Effector memory CD4-positive, alpha-beta T cell (primary cell): Measurements from ENCODE around the gene KRTAP23-1.

Experiments
- DNase-seq, 3 donors: peaks; one replicate each; pipeline ENCODE4 v3.0.0-alpha.2; 2020
- H3K27ac ChIP-seq: 2 replicates; pipeline ENCODE4 v1.7.0; 2013; ENCODE audit warnings: mild to moderate bottlenecking, low read length, moderate library complexity; ENCODE audit not compliant: insufficient read depth, poor library complexity, severe bottlenecking
- H3K27me3 ChIP-seq: replicated peaks from 2 replicates; pipeline ENCODE4 v1.7.0; 2013; ENCODE audit warnings: mild to moderate bottlenecking, low read length; ENCODE audit not compliant: insufficient read depth, control insufficient read depth, poor library complexity, severe bottlenecking
- H3K36me3 ChIP-seq: 2 replicates; pipeline ENCODE4 v1.7.0; 2013; ENCODE audit warnings: mild to moderate bottlenecking, low read length, moderate library complexity; ENCODE audit not compliant: control insufficient read depth, insufficient read depth
- H3K4me1 ChIP-seq: 2 replicates; pipeline ENCODE4 v1.7.0; 2013; ENCODE audit warnings: low read length, mild to moderate bottlenecking; ENCODE audit not compliant: control insufficient read depth, insufficient read depth, poor library complexity, severe bottlenecking
- H3K4me3 ChIP-seq: 2 replicates; pipeline ENCODE4 v1.7.0; 2013; ENCODE audit warnings: low read length, low read depth, mild to moderate bottlenecking; ENCODE audit not compliant: insufficient read depth, poor library complexity, severe bottlenecking
- H3K9me3 ChIP-seq: 2 replicates; pipeline ENCODE4 v1.7.0; 2013; ENCODE audit warnings: mild to moderate bottlenecking, low read length, moderate library complexity; ENCODE audit not compliant: control insufficient read depth
- total RNA-seq, 3 donors: gene quantifications; one replicate each; lab custom pipeline; 2026; lab: John Stamatoyannopoulos, UW

KRTAP23-1 gene
- total RNA-seq: 0 reads per million in 3 donors

GRCh38 chr21:30348506-30348905 is at the start of gene KRTAP23-1:
TSS of gene KRTAP23-1 (minus strand) at chr21:30348606. CDS start at chr21:30348606, 0 bp downstream.
- Histone ChIP-seq H3K4me1 (no peaks in the 10 kb centered on the region), H3K27me3 (no peaks in the 10 kb centered on the region), H3K27ac (no peak within 1 kb of the TSS), H3K36me3 (no peaks in the 10 kb centered on the region), H3K4me3 (no peak within 1 kb of the TSS), H3K9me3 (no peaks in the 10 kb centered on the region)
- no peak for DNase-seq

GRCh38 chr21:30395731-30396130 is 47.3 kb upstream of the KRTAP23-1 start, which contains the start of gene KRTAP13-1:
TSS of gene KRTAP13-1 (plus strand) at chr21:30396031. CDS start at chr21:30396087, 56 bp downstream.
- Histone ChIP-seq H3K27ac (no peak within 1 kb of the TSS), H3K4me3 (no peak within 1 kb of the TSS), H3K9me3 (no peaks in the 10 kb centered on the region), H3K4me1 (no peaks in the 10 kb centered on the region), H3K36me3 (no peaks in the 10 kb centered on the region), H3K27me3 (no peaks in the 10 kb centered on the region)
- no peak for DNase-seq

GRCh38 chr21:30391492-30392025 is 43.2 kb upstream of the KRTAP23-1 start:
- DNase-seq: no peak
- Histone ChIP-seq H3K27me3 (no peaks in the 10 kb centered on the region), H3K4me3 (no peak overlapping the region), H3K36me3 (no peaks in the 10 kb centered on the region), H3K9me3 (no peaks in the 10 kb centered on the region), H3K4me1 (no peaks in the 10 kb centered on the region), H3K27ac (no peak overlapping the region)

GRCh38 chr21:30382201-30382600 is 33.8 kb upstream of the KRTAP23-1 start:
- DNase-seq: no peak
- H3K27ac ChIP-seq: no peak overlapping the region
- no peak overlapping the region for H3K4me3 ChIP-seq
- H3K27me3 ChIP-seq: no peaks in the 10 kb centered on the region
- no peaks in the 10 kb centered on the region for H3K9me3 ChIP-seq
- no peaks in the 10 kb centered on the region for H3K36me3 ChIP-seq
- H3K4me1 ChIP-seq: no peaks in the 10 kb centered on the region

GRCh38 chr21:30372139-30372770 is 23.8 kb upstream of the KRTAP23-1 start, which contains the start of gene KRTAP13-2:
TSS of gene KRTAP13-2 (minus strand) at chr21:30372271. CDS start at chr21:30372213, 58 bp downstream.
- H3K36me3 ChIP-seq: no peaks in the 10 kb centered on the region
- H3K27ac ChIP-seq: no peak within 1 kb of the TSS
- DNase-seq: no peak
- no peaks in the 10 kb centered on the region for H3K9me3 ChIP-seq
- no peaks in the 10 kb centered on the region for H3K4me1 ChIP-seq
- no peak within 1 kb of the TSS for H3K4me3 ChIP-seq
- H3K27me3 ChIP-seq: no peaks in the 10 kb centered on the region

GRCh38 chr21:30355906-30356305 is 7.5 kb upstream of the KRTAP23-1 start:
- Histone ChIP-seq H3K4me1 (no peaks in the 10 kb centered on the region), H3K9me3 (no peaks in the 10 kb centered on the region), H3K36me3 (no peaks in the 10 kb centered on the region), H3K27me3 (no peaks in the 10 kb centered on the region), H3K27ac (no peak overlapping the region), H3K4me3 (no peak overlapping the region)
- DNase-seq: no peak

- Histone ChIP-seq H3K4me3 (no peak overlapping the region), H3K9me3 (no peaks in the 10 kb centered on the region), H3K27ac (no peak overlapping the region), H3K4me1 (no peaks in the 10 kb centered on the region), H3K36me3 (no peaks in the 10 kb centered on the region), H3K27me3 (no peaks in the 10 kb centered on the region)
- no peak for DNase-seq
Measured at GRCh38 chr21:30354308-30355005, 6.1 kb upstream of the KRTAP23-1 start.

GRCh38 chr21:30351534-30351933 is 3.1 kb upstream of the KRTAP23-1 start:
- no peaks in the 10 kb centered on the region for H3K9me3 ChIP-seq
- H3K27me3 ChIP-seq: no peaks in the 10 kb centered on the region

GRCh38 chr21:30349572-30349971 is 1.2 kb upstream of the KRTAP23-1 start:
- Histone ChIP-seq H3K4me1 (no peaks in the 10 kb centered on the region), H3K27ac (no peak overlapping the region), H3K9me3 (no peaks in the 10 kb centered on the region), H3K36me3 (no peaks in the 10 kb centered on the region), H3K4me3 (no peak overlapping the region), H3K27me3 (no peaks in the 10 kb centered on the region)
- DNase-seq: no peak

More at GRCh38 chr21:30351534-30351933, 3.1 kb upstream of the KRTAP23-1 start:
- H3K36me3 ChIP-seq: no peaks in the 10 kb centered on the region
- DNase-seq: no peak
- no peaks in the 10 kb centered on the region for H3K4me1 ChIP-seq
- no peak overlapping the region for H3K27ac ChIP-seq
- H3K4me3 ChIP-seq: no peak overlapping the region

GRCh38 chr21:30345014-30345413 is 3.4 kb downstream of the KRTAP23-1 start:
- Histone ChIP-seq H3K27me3 (no peaks in the 10 kb centered on the region), H3K4me3 (no peak overlapping the region), H3K9me3 (no peaks in the 10 kb centered on the region), H3K36me3 (no peaks in the 10 kb centered on the region), H3K4me1 (no peaks in the 10 kb centered on the region), H3K27ac (no peak overlapping the region)
- no peak for DNase-seq
